CD14-positive monocyte (primary cell): ENCODE measurements around the gene TBC1D5. TPM values are rescaled to one million over a fixed set of nuclear protein-coding genes. Genes with fewer than 3 reads are reported as not detected.
"Not testable (repeated sequence)": the region's sequence is repeated elsewhere in the genome, so short reads cannot be mapped to it uniquely, and the experiment has no call there.

Source experiments
- DNase-seq, 3 donors: peaks; one replicate each; pipeline ENCODE4 v3.0.0-alpha.2; 2011 to 2022
- H2AFZ ChIP-seq: 2 replicates; pipeline ENCODE4 v1.6.0; 2012; ENCODE audit warnings: mild to moderate bottlenecking, low read depth, low read length, inconsistent platforms; ENCODE audit not compliant: insufficient read depth, poor library complexity, severe bottlenecking
- H3K27ac ChIP-seq, 2 donors: 1 replicate in 1 of 2; 2 replicates in 1 of 2; pipeline ENCODE4 v1.5.1; 2012 to 2013; ENCODE audit warnings: low read length in 2 of 2, control low read depth in 1 of 2, inconsistent platforms in 1 of 2, low read depth in 1 of 2, mild to moderate bottlenecking in 1 of 2
- H3K27me3 ChIP-seq, 2 donors: one replicate each; pipeline versions ENCODE4 v1.6.0 to v1.6.1; 2011 to 2013; ENCODE audit warnings: low read length in 2 of 2; ENCODE audit not compliant: control insufficient read depth in 2 of 2, insufficient read depth in 2 of 2
- H3K36me3 ChIP-seq, 2 donors: replicated peaks in 1 of 2; 1 replicate in 1 of 2; 2 replicates in 1 of 2; pipeline versions ENCODE4 v1.5.1 to v1.6.1; 2012 to 2013; ENCODE audit warnings: low read length in 2 of 2, control low read depth in 1 of 2, inconsistent platforms in 1 of 2, mild to moderate bottlenecking in 1 of 2; ENCODE audit not compliant: insufficient read depth in 2 of 2, control insufficient read depth in 1 of 2
- H3K4me1 ChIP-seq, 2 donors: 1 replicate in 1 of 2; 2 replicates in 1 of 2; pipeline versions ENCODE4 v1.5.1 to v1.6.1; 2012 to 2013; ENCODE audit warnings: low read length in 2 of 2, control low read depth in 1 of 2, inconsistent platforms in 1 of 2, mild to moderate bottlenecking in 1 of 2, moderate library complexity in 1 of 2; ENCODE audit not compliant: insufficient read depth in 2 of 2, control insufficient read depth in 1 of 2
- H3K4me2 ChIP-seq: replicated peaks from 2 replicates; pipeline ENCODE3; 2012; ENCODE audit warnings: low read length, moderate library complexity, mild to moderate bottlenecking; ENCODE audit not compliant: poor library complexity, severe bottlenecking; ENCODE audit errors: extremely low read depth
- H3K4me3 ChIP-seq, 3 experiments: fragments of 200-600 bp in 1 of 3; sonication (generic) in 1 of 3; replicated peaks in 1 of 3; 1 replicate in 2 of 3; 2 replicates in 1 of 3; pipeline ENCODE4 v1.5.1; 2011 to 2013; ENCODE audit warnings: low read length in 3 of 3, mild to moderate bottlenecking in 3 of 3, control low read depth in 2 of 3, low read depth in 2 of 3, inconsistent platforms in 1 of 3, moderate library complexity in 1 of 3
- H3K79me2 ChIP-seq: 2 replicates; pipeline ENCODE4 v1.6.0; 2012; ENCODE audit warnings: mild to moderate bottlenecking, control low read depth, inconsistent platforms, low read length, moderate library complexity; ENCODE audit not compliant: insufficient read depth
- H3K9ac ChIP-seq: 2 replicates; pipeline ENCODE4 v1.6.0; 2017; ENCODE audit warnings: low read length, mild to moderate bottlenecking; ENCODE audit not compliant: insufficient read depth, poor library complexity, severe bottlenecking
- H3K9me3 ChIP-seq, 2 donors: replicated peaks in 1 of 2; 1 replicate in 1 of 2; 2 replicates in 1 of 2; pipeline versions ENCODE4 v1.5.1 to v1.6.1; 2012 to 2013; ENCODE audit warnings: low read length in 2 of 2, control low read depth in 1 of 2; ENCODE audit not compliant: control insufficient read depth in 1 of 2, insufficient read depth in 1 of 2
- H4K20me1 ChIP-seq: 2 replicates; pipeline ENCODE4 v1.6.0; 2012; ENCODE audit warnings: mild to moderate bottlenecking, low read length, control low read depth, moderate library complexity; ENCODE audit not compliant: insufficient read depth
- H3K27ac Mint-ChIP-seq, 7 donors: one replicate each; pipeline ENCODE4 v1.8.0; 2020; ENCODE audit warnings: mild to moderate bottlenecking in 7 of 7, mixed read lengths in 7 of 7, moderate library complexity in 6 of 7, inconsistent platforms in 2 of 7
- H3K27me3 Mint-ChIP-seq, 3 donors: one replicate each; pipeline ENCODE4 v1.8.0; 2021 to 2022; ENCODE audit warnings: low read depth in 3 of 3, mild to moderate bottlenecking in 3 of 3, mixed read lengths in 3 of 3, moderate library complexity in 3 of 3, inconsistent platforms in 1 of 3
- H3K36me3 Mint-ChIP-seq, 2 donors: one replicate each; pipeline ENCODE4 v1.8.0; 2020; ENCODE audit warnings: mixed read lengths in 2 of 2, inconsistent platforms in 1 of 2, mild to moderate bottlenecking in 1 of 2
- H3K4me1 Mint-ChIP-seq: one replicate; pipeline ENCODE4 v1.8.0; 2020; ENCODE audit warnings: mild to moderate bottlenecking, mixed read lengths
- H3K4me3 Mint-ChIP-seq, 2 donors: one replicate each; pipeline ENCODE4 v1.8.0; 2020; ENCODE audit warnings: mild to moderate bottlenecking in 2 of 2, mixed read lengths in 2 of 2, moderate library complexity in 1 of 2
- H3K9me3 Mint-ChIP-seq, 7 donors: one replicate each; pipeline ENCODE4 v1.8.0; 2020 to 2022; ENCODE audit warnings: mixed read lengths in 7 of 7, mild to moderate bottlenecking in 6 of 7, moderate library complexity in 6 of 7, inconsistent platforms in 2 of 7
- WGBS: methylation state at CpG from one replicate; pipeline ENCODE4 v1.1.5; 2013; ENCODE audit warnings: missing lambda C conversion rate; ENCODE audit not compliant: insufficient coverage; 5-methylcytosine and 5-hydroxymethylcytosine counted together
- intact Hi-C, 2 donors: fragments of 100-400 bp; cut with micrococcal nuclease; formaldehyde crosslinking; loops; one replicate each; pipeline versions ENCODE4 v1.15.0 to v1.15.1; 2023
- polyA plus RNA-seq, 3 donors: library from polyadenylated mRNA; depleted of rRNA in 1 of 3; unstranded in 2 of 3; stranded (reverse) in 1 of 3; fragments of 300-500 nt in 2 of 3; fragments of >200 nt in 1 of 3; fragmentation: Illumina TruSeq in 2 of 3; gene quantifications; 1 replicate in 2 of 3; 2 replicates in 1 of 3; pipeline ENCODE4 v1.2.3, GENCODE V29; 2012 to 2021

Gene TBC1D5
- polyA plus RNA-seq, 3 donors = 17.6 to 35.3 (median 21.0) TPM

GRCh38 chr3:17699815-17700214 is 42.6 kb downstream of the TBC1D5 start:
- DNase-seq, H3K27ac Mint-ChIP-seq, intact Hi-C loops, H3K27me3 ChIP-seq, H3K4me1 Mint-ChIP-seq, H2AFZ ChIP-seq, H3K4me1 ChIP-seq, H3K9me3 ChIP-seq, H3K27ac ChIP-seq, H4K20me1 ChIP-seq, H3K4me3 ChIP-seq, H3K4me3 Mint-ChIP-seq, H3K9ac ChIP-seq, H3K27me3 Mint-ChIP-seq, H3K36me3 ChIP-seq, H3K4me2 ChIP-seq: not testable (repeated sequence)
- peaks cover 8 to 12% of the 10 kb centered on the region in 2 donors for H3K36me3 Mint-ChIP-seq
- H3K79me2 ChIP-seq = peaks cover 24% of the 10 kb centered on the region
- peaks cover 2 to 11% (median 8%) of the 10 kb centered on the region in 7 donors for H3K9me3 Mint-ChIP-seq
- WGBS = 95% methylated on average over 2 of the region's 2 CpGs

- H3K27me3 ChIP-seq, H3K27ac ChIP-seq, H3K4me3 Mint-ChIP-seq, H3K9ac ChIP-seq, H3K9me3 ChIP-seq, H3K4me3 ChIP-seq, intact Hi-C loops, H4K20me1 ChIP-seq, H2AFZ ChIP-seq, H3K4me1 ChIP-seq, H3K27me3 Mint-ChIP-seq, DNase-seq, H3K27ac Mint-ChIP-seq, H3K4me1 Mint-ChIP-seq, H3K4me2 ChIP-seq: not testable (repeated sequence)
- H3K9me3 Mint-ChIP-seq = peaks cover 2 to 12% (median 7%) of the 10 kb centered on the region in 7 donors
- peaks cover 40% of the 10 kb centered on the region for H3K79me2 ChIP-seq
- 80% methylated on average over 1 of the region's 2 CpGs for WGBS
- peaks cover 0 to 12% of the 10 kb centered on the region in 2 donors for H3K36me3 ChIP-seq
- H3K36me3 Mint-ChIP-seq = peaks cover 12 to 21% of the 10 kb centered on the region in 2 donors
Measured at GRCh38 chr3:17695665-17696064, 46.8 kb downstream of the TBC1D5 start.

GRCh38 chr3:17693670-17693999 is 48.8 kb downstream of the TBC1D5 start:
- peak overlapping the region in 1 of 7 donors; percentile 75 for H3K27ac Mint-ChIP-seq

GRCh38 chr3:17692846-17693669 is 49.4 kb downstream of the TBC1D5 start:
- H4K20me1 ChIP-seq = peaks cover 19% of the 10 kb centered on the region
- WGBS = 98% methylated on average over 20 of the region's 22 CpGs
- H3K9me3 ChIP-seq, H3K27ac ChIP-seq, intact Hi-C loops, H3K4me2 ChIP-seq, H3K27me3 ChIP-seq, H3K9me3 Mint-ChIP-seq, H3K4me1 Mint-ChIP-seq, DNase-seq, H3K27me3 Mint-ChIP-seq, H2AFZ ChIP-seq, H3K9ac ChIP-seq, H3K4me1 ChIP-seq, H3K4me3 ChIP-seq, H3K4me3 Mint-ChIP-seq: not testable (repeated sequence)
- peaks cover 0 to 12% of the 10 kb centered on the region in 2 donors for H3K36me3 ChIP-seq
- H3K79me2 ChIP-seq = peaks cover 60% of the 10 kb centered on the region
- Mint-ChIP-seq H3K36me3 (peaks cover 9 to 13% of the 10 kb centered on the region in 2 donors), H3K27ac (peak overlapping the region in 1 of 7 donors; percentile 25)

More at GRCh38 chr3:17693670-17693999, 48.8 kb downstream of the TBC1D5 start:
- H3K4me2 ChIP-seq, H3K27ac ChIP-seq, H3K4me3 ChIP-seq, H3K9me3 ChIP-seq, DNase-seq, H3K27me3 Mint-ChIP-seq, H3K9me3 Mint-ChIP-seq, H3K27me3 ChIP-seq, H3K4me1 ChIP-seq, H2AFZ ChIP-seq, H3K9ac ChIP-seq, intact Hi-C loops, H3K4me3 Mint-ChIP-seq, H3K4me1 Mint-ChIP-seq: not testable (repeated sequence)
- Histone ChIP-seq H3K36me3 (peaks cover 0 to 12% of the 10 kb centered on the region in 2 donors), H3K79me2 (peaks cover 55% of the 10 kb centered on the region), H4K20me1 (peaks cover 19% of the 10 kb centered on the region)
- WGBS = 100% methylated on average over 4 of the region's 8 CpGs
- H3K36me3 Mint-ChIP-seq = peaks cover 9 to 13% of the 10 kb centered on the region in 2 donors
